ENCODE results near the gene STXBP1.

STXBP1 gene

GRCh38 chr9:127698386-127698785 lies 86.3 kb downstream of the STXBP1 start:
- DNase-seq, result no peak

DNA sequence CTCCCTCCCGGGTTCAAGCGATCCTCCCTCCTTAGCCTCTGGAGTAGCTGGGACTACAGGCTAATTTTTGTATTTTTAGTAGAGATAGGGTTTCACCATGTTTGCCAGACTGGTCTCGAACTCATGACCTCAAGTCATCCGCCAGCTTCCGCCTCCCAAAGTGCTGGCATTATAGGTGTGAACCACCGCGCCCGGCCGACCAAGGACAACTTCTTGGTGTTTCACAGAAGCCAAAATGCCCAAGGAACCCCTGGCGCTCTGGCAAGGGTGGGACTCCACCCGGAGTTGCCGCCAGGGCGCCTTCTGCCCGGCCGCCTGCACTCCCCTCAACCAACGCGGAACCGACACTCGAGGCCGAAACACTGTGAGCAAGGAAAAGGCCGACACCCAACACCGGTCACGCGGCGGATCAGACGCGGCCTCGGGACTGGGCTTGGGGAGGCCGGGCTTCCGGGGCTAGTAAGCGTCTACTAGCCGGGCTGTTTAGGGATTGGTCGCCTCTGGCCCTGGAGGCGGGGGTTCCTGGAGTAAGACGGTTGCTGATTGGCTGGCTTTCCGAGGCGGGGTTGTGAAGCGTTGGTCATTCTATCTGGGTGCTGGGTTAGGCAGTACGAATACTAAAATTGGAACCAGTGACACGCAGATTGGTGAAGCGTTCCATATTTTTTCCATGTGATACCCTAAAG lies 87.1 kb downstream of the STXBP1 start:
- no peak for DNase-seq

- DNase-seq, result no peak
Observed at GRCh38 chr9:127700140-127700539, 88.1 kb downstream of the STXBP1 start.

DNA sequence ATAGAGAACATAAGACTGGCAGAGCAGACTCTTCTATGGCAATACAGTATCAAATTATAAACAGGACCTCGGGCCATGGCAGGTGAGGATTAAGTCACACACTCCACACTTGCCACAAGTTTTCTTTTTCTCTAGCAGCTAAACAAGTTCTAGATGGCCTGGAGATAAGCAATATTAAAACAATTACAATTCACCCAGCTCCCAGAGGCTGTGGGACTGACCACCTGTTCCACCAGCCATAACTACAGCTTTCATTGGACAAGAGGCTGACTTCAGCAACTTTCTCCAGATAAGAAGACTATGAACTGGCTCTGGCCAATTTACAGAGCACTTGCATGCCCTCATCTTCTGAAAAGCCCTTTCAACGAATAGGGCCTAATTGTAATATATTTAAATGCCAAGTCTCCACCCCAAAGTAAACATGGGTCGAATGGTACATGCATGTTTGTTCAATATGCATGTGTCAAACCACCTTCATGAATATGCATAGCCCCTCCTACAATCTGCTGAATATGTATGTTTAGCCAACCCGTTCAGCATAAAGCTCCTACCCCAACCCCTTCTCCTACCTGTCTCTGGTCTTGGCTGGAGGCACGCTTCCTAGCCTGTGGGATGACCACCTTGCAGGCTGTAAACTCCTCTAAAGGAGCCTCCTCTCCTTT lies 88.6 kb downstream of the STXBP1 start:
- no peak for DNase-seq

DNA sequence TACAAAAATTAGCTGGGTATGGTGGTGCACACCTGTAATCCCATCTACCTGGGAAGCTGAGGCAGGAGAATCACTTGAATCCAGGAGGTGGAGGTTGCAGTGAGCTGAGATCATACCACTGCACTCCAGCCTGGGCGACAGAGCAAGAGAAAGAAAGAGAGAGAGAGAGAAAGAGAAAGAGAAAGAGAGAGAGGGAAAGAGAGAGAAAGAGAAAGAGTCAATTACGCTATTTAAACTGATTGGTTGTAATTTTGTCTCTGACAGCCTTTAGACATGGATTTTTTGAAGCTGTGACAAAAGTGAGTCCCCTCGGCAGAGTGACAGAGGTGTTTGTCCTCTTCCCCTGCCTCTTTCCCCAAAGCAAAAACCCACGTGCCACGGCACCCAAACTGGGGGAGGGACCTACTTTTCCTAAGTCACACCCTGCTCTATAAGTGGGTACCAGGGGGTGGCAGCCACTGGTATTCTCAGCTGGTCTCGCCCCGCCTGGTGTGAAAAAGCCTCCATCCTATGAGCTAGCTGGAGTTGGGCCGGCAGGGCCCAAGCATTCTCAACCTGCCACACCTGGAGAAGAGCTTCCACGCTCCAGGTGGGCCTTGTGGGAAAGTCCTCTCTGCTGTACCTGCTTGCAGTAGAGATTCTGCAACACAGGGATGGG lies 91.3 kb downstream of the STXBP1 start:
- no peak for DNase-seq

DNA sequence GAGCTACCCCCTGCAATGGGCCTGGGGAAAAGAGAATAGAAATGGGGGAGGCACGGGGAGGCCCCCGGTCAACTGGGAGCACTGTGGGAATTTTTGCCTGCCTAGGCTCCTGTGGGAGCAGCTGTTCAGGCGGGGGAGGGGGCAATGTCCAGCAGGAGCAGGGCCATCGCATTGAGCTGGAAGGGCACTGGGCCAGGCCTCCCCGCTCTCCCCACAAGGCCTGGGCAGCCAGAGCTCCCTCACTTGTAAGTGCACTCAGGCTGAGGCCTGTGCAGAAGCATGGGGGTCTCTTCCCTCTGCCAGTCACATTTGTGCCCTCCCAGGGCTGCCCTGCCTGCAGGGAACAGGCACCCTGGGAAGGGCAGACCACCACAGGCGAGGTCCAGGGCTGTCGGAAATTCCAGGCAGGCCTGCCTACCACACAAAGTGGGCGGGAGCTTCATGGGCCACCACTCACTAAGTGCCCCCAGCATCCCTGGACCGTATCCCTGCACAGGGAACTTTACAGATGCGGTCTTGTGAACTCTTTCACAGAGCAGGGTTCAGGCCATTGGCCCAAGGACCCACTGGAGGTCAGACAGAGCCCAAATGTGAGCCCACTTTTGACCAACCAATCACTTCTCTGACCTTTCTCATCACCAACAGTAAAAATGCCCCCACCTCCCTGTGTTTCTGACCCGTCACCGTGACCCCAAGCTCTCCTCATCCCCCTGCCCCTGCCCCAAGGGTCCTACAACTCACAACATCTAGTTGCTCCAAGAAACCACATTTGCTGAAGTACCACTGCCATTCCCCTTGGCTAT lies 93.7 kb downstream of the STXBP1 start:
- no peak for DNase-seq

- no peak for DNase-seq
Observed at GRCh38 chr9:127706836-127707241, 94.8 kb downstream of the STXBP1 start, which contains the start of gene CFAP157. TSS of gene CFAP157 (plus strand) at chr9:127706988. CDS start at chr9:127707032, 44 bp downstream.

DNA sequence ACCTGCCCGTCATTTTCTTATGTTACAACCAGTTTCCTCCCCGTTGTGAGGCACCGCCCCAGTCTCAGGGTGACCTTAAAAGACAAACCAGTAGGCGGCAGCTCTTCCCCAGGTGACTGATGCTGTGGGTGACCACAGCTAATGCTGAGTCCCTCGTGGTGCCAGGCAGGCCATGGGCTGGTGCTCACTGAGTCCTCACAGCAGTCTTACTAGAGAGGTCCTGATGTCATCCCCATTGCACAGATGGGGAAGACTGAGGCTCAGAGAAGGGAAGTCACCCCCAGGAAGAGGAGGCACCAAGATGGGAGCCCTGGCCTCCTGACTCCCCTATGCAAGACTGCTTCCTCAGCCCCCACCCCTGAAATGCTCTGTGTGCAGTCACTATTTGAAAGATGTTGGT lies 95.7 kb downstream of the STXBP1 start:
- DNase-seq, result no peak

DNA sequence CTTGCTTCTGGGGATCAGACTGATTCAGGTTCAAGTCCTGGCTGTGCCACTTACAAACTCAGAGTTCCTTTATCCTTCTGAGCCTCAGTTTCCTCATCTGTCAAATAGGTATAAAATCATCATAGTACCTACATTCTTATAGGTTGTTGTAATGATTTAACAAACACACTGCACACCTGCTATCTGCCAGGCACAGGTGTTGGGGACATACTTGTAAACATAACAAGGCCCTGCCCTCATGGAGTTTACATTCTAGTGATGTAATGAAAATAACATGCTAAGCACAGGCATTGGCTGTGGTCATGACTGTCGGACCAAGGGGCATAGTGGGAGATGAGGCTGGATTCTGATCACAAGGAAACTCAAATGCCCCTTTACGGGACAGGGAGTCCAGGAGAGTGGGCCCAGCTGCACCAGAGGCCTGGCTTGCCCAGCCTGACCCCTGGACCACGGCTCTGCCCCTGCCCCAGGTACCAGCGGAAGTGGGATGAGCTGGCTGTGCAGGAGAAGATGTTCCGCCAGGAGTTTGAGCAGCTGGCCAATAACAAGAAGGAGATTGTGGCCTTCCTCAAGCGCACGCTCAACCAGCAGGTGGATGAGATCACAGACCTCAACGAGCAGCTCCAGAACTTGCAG lies 97.0 kb downstream of the STXBP1 start:
- no peak for DNase-seq

DNA sequence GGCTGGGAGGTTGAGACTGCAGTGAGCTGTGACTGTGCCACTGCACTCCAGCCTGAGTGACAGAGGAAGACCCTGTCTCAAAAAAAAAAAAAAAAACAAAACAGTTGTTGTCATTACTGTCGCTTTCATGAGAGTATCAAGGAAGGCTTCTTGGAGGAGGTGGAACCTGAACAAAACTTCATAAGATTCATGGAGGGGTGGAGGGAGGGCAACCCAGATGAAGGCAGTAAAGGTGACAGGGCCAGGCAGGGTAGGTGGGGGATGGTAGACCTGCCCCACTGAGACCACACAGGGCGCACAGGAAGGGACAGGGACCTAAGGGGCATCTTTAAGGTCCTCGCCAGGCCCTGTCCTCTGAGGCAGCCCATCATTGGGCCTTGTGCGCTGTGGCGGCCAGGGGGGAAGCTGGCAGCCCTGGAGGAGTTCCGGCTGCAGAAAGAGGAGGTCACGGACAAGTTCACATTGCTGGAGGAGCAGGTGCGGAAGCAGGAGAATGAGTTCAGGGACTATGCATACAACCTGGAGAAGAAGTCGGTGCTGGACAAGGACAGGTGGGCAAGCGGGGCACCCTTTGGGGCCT lies 98.2 kb downstream of the STXBP1 start:
- no peak for DNase-seq

DNA sequence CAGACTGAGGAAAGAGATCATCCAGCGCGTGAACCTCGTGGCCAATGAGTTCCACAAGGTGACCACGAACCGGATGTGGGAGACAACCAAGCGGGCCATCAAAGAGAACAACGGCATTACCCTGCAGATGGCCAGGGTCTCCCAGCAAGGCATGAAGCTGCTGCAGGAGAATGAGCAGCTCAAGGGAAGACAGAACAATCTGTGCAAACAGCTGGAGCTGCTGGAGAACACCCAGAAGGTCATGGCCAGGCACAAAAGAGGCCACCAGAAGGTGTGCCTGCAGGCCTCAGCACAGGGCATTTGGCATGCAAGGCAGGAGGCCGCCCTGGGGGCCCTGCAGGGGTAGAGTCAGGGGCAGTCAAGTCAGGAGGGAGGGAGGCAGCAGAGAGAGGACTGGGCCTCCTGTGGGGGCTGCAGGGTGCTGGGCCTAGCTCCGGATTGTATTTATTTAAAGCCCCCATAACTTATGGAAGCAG lies 99.2 kb downstream of the STXBP1 start:
- DNase-seq, result no peak

DNA sequence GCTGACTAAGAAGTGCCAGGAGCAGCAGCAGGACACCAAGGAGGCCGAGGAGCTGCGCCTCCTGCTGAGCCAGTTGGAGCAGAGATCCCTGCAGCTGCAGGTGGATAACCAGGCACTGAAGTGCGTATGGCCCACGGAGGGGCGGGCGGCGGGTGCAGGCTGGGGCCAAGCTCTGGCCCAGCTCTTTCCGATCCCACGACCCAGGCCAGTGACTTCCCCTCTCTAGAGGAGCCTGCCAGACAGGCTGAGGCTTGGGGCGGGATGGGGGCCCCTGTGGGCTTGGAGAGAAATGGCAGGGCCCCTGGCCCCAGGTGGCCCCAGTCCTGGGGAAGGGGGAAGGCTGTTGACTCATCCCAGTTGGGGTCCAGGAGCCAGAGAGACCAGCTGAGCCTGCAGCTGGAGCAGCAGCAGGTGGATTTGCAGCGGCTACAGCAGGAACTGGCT lies 99.8 kb downstream of the STXBP1 start:
- peak; percentile 88 for DNase-seq

DNA sequence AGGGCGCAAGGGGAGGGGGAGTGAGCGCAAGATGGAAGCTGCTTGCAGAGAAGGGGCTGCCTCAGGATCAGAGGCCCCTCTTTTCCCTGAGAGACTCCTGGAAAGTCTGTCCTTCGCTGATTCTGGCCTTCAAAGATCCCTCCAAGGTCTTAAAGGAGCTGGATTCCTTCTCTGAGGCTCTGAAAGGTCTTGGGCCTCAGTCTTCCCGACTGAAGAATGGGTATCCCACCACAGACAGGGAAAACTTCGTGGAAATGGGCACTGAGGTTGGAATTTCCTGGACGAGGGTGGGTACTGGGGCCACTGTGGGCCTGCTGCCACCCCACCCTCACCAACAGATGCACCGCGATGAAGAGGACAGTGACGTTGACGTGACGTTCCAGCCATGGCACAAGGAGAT lies 100.3 kb downstream of the STXBP1 start:
- DNase-seq, result no peak

GRCh38 chr9:127712867-127713266 lies 100.8 kb downstream of the STXBP1 start:
- no peak for DNase-seq

DNA sequence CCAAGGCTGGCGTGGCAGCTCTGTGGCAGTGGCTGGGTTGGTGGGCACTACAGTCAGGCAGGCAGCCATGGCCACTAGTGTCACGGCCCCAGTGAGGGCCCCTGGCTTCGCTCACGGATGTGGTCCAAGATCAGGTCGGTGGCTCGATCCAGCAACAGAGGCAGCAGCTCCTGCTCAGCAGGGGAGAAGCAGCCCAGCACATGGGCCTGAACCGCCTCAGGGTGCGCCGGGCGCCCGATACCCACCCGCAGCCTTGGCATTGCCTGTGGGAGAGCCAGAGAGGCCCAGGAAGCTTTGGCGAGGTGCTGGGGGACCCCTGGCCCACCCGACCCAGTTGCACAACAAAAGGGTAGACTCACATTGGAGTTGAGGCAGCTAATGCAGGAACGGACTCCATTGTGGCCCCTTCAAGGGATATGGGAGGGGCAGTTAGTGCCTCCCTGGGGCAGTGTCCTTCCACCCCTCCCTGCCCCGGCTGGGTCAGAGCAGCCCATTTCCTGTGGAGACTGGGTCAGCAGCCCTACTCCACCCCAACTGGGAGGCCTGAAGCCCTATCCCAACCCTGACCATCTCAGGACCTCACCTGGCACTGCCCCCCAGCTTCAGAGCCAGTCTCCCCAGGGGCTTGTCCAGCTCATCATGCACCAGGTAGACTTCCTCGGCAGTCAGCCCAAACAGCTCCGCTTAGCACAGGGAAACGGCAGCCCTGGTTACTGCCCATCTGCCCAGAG lies 102.1 kb downstream of the STXBP1 start:
- DNase-seq, result no peak

- DNase-seq, result no peak
Observed at GRCh38 chr9:127714951-127715469, 102.9 kb downstream of the STXBP1 start.

DNA sequence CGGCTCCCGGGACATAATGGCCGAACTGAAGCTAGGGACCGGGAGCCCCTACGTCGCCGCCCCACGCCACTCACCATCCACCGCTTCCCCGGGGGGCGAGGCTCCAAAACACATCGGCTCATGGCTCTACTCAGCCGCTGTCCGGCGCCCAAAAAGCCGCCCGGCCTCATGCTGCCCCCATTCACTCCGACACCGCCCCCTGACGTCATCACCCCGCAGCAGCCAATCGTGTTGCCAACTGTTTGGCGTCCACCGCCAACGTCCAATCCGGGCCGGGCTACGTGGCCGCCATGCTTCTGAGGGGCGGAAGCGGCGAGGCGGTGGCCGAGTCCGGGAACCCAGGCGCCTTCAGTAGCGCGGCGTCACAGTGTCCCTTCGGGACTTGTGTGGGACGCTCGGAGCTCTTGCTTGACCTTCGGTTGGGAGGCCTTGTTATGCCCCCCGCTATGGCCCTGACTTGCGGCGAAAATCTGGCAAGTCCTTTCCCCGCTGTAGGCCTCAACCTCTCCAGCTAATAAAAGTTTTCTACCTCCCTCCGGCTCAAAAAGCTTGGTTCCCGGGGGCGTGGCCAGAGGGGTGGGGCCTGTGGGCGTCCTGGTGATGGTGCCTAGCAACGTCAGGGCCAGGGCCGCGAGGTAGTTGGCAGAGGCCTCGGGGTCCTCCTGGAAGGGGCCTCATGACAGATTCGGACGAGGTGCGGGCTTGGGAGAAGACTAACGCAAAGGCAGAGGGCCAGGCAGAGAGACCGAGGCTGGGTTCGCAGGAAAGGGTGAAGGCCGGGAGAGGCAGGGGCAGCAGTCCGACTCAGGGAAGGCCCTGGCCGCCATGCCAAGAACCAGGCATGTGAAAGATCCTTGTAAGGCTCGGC lies 103.6 kb downstream of the STXBP1 start, which contains the start of the genes PTRH1 and TTC16:
Gene PTRH1, minus strand, starts transcription at position 194 of the 868 bp plus-strand sequence. Its CDS starts 24 bp downstream, at position 170.
Gene TTC16, plus strand, starts transcription at position 610 of the 868 bp plus-strand sequence. Its CDS starts 67 bp downstream, at position 677.
- DNase-seq, result peak; percentile 85

DNA sequence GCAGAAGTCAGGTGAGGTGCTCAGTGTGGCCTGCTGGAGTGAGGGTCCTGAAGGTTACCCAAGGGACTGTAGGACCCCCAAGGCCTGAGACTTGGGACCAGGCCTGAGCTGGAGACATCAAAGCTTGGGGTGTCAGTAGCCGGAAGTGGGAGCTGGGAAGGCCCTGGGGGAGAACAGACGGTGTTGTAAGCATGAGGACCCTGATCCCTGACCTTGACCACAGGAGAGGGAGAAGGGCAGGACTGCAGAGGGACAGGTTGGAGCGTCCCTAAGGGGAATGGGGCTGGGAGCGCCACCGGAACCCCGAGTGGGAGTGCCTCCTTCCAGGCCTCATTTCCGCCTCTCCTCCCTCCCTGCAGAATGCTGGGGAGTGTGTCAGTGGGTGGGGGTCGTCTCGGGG lies 104.3 kb downstream of the STXBP1 start:
- DNase-seq, result no peak

DNA sequence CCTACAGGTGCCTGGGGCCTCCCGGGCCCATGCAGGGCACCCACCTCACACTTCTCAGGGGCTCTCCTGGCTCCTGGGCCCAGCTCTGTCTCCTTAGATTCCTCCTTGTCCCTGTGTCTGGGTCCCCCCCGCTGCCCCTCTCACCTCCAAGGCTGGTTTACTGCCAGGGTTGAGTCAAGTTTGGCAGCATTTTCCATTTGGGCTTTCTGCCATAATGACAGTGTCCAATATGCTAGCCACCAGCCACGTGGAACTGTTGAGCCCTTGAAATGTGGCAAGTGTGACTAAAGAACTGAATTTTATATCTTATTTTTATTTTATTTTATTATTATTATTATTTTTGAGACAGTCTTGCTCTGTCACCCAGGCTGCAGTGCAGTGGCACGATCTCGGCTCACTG lies 105.7 kb downstream of the STXBP1 start:
- no peak for DNase-seq

Measured in NCI-H1417 treated with DMSO at 0.1 percent for 48 hours (cell line).